Retinal pigment epithelial cell (primary cell): ENCODE measurements around the gene ZNF783.

Source experiments
- DNase-seq: peaks from one replicate; pipeline ENCODE4 v3.0.0-alpha.2; 2010; ENCODE audit warnings: low read depth
- H3K4me3 ChIP-seq: 2 replicates; pipeline ENCODE4 v1.5.1; 2011; ENCODE audit warnings: mild to moderate bottlenecking, low read length, control low read depth, moderate library complexity
- TF ChIP-seq, protein P1 (sequence below): conservative IDR thresholded peaks from 2 replicates; pipeline ENCODE4 v1.5.1; 2011; ENCODE audit warnings: low read depth, low read length, control low read depth, inconsistent platforms

ZNF783 gene

DNA sequence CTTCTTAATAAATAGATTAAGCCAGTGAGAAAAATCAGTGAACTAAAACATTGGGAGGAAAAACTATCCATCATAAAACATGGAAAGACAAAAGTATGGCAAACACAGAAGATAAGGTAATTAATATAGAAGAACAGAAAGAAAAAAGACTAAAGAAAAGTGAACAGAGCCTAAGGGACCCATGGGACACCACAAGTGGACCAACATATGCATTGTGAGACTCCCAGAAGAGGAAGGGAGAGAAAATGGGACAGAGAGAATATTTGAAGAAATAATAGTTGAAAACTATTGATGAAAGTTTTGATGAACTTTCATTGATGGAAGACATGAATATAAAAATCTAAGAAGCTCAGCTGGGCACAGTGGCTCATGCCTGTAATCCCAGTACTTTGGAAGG lies 71.3 kb downstream of the ZNF783 start:
- DNase-seq, result no peak
- no peak overlapping the region for H3K4me3 ChIP-seq
- TF ChIP-seq, protein P1, sequence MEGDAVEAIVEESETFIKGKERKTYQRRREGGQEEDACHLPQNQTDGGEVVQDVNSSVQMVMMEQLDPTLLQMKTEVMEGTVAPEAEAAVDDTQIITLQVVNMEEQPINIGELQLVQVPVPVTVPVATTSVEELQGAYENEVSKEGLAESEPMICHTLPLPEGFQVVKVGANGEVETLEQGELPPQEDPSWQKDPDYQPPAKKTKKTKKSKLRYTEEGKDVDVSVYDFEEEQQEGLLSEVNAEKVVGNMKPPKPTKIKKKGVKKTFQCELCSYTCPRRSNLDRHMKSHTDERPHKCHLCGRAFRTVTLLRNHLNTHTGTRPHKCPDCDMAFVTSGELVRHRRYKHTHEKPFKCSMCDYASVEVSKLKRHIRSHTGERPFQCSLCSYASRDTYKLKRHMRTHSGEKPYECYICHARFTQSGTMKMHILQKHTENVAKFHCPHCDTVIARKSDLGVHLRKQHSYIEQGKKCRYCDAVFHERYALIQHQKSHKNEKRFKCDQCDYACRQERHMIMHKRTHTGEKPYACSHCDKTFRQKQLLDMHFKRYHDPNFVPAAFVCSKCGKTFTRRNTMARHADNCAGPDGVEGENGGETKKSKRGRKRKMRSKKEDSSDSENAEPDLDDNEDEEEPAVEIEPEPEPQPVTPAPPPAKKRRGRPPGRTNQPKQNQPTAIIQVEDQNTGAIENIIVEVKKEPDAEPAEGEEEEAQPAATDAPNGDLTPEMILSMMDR, result no peak

DNA sequence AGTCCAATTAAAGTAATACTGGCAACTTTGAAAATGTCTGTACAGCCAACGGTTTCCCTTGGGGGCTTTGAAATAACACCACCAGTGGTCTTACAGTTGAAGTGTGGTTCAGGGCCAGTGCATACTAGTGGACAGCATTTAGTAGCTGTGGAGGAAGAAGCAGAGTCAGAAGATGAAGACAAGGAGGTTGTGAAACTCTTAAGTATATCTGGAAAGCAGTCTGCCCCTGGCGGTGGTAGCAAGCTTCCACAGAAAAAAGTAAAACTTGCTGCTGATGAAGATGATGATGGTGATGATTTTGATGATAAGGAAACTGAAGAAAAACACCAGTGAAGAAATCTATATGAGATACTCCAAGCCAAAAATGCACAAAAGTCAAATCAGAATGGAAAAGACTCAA lies 72.2 kb downstream of the ZNF783 start:
- TF ChIP-seq, protein P1, result no peak
- H3K4me3 ChIP-seq, result no peak overlapping the region
- DNase-seq, result no peak
